GM12875 (cell line): ENCODE results near the gene LIAS.

Experiments used
- H3K4me3 ChIP-seq: one replicate; pipeline ENCODE4 v1.5.1; 2011; ENCODE audit warnings: low read depth, low read length, control low read depth
- TF ChIP-seq, protein P1 (sequence below): IDR thresholded peaks from 2 replicates; pipeline ENCODE4 v1.5.1; 2011; ENCODE audit warnings: low read depth, mild to moderate bottlenecking, control low read depth, inconsistent platforms, low read length, moderate library complexity, borderline replicate concordance; ENCODE audit not compliant: insufficient read depth

Gene LIAS

DNA sequence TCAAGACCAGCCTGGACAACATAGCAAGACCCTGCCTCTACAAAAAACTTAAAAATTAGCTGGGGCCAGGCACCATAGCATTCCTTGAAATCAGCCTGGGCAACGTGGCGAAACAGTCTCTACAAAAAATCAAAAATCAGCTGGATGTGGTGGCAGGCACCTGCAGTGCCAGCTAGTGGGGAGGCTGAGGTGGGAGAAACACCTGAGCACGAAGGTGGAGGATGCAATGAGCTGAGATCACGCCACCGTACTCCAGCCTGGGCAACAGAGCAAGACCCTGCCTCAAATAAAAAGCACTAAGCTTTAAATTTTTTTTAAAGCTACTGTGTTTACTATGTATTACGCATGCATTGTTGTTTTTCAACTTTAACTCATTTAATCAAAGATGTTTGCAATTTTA, 3.4 kb upstream of the LIAS start:
- TF ChIP-seq, protein P1, sequence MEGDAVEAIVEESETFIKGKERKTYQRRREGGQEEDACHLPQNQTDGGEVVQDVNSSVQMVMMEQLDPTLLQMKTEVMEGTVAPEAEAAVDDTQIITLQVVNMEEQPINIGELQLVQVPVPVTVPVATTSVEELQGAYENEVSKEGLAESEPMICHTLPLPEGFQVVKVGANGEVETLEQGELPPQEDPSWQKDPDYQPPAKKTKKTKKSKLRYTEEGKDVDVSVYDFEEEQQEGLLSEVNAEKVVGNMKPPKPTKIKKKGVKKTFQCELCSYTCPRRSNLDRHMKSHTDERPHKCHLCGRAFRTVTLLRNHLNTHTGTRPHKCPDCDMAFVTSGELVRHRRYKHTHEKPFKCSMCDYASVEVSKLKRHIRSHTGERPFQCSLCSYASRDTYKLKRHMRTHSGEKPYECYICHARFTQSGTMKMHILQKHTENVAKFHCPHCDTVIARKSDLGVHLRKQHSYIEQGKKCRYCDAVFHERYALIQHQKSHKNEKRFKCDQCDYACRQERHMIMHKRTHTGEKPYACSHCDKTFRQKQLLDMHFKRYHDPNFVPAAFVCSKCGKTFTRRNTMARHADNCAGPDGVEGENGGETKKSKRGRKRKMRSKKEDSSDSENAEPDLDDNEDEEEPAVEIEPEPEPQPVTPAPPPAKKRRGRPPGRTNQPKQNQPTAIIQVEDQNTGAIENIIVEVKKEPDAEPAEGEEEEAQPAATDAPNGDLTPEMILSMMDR = no peak

DNA sequence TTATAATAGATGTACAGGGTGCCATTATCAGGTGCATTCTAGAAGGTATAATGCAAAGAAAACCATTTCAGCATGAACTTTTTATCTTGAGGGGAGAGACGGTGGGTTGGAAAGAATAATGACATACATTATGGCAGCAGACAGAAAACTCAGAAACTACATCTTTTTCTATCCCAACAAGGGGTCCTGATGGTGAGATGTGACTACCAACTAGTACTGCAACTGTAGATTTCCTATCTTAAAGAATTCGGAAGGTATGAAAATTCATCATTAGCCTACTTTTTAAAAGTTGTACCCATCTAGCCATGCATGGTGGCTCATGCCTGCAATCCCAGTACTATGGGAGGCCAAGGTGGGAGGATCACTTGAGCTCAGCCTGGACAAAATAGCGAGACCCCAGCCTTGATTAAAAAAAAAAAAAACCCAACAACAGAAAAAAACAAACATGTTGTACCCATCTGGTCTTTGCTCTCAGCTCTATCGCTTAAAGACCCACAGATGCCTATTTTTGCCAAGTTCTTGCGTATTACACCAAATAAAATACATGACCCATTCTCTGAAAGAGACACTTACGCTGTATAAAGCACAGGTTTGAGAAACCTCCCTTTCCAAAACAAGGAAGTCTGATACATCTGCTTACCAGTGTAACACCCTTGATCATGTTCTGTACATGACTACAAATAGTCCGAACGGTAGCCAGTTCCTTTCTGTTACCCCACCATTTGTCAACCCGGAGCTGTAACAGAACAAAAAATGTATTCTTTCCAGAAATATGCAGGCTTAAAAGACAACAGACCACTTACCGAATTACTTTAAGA, 1.7 kb upstream of the LIAS start:
- TF ChIP-seq, protein P1 = no peak
- peak overlapping the region; percentile 91 for H3K4me3 ChIP-seq

More for the DNA sequence above, 3.4 kb upstream of the LIAS start:
- no peak overlapping the region for H3K4me3 ChIP-seq

DNA sequence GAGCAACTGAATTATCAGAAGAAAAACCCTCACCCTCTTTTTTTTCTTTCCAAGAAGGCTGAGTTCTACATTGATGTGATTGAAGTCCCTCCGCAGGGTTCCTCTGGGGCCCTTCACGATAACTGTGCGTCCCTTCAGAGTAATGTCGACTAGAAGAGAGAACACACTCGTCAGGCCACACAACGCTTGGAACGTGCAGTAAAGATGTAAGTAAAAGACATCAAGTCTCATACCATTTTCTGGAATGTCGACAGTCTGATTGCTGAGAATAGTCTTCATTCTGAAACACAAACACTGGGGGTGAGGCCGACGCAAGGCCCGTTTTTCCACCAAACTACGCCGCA, 723 bp upstream of the LIAS start:
- peak overlapping the region; percentile 91 for H3K4me3 ChIP-seq

DNA sequence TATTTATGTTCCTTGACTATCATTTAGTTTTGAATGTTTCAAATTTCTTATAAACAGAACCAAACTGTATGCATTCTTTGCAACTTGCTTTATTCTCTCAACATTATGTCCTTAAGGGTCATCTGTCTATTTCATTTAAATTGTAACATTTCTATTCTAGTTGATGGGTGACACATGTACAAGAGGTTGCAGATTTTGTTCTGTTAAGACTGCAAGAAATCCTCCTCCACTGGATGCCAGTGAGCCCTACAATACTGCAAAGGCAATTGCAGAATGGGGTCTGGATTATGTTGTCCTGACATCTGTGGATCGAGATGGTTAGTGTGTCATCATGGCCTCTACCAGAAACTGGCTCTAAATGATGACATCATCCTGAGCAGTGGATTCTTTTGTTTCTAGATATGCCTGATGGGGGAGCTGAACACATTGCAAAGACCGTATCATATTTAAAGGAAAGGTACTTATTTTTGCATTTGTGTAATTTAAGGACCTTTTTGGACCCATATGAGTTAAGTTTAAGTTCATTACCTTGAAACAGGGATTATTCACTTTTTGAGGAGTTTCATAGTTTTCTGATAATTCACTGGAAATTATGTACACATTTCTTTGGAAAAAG, 6.1 kb downstream of the LIAS start:
- no peak overlapping the region for H3K4me3 ChIP-seq
- TF ChIP-seq, protein P1 = no peak

DNA sequence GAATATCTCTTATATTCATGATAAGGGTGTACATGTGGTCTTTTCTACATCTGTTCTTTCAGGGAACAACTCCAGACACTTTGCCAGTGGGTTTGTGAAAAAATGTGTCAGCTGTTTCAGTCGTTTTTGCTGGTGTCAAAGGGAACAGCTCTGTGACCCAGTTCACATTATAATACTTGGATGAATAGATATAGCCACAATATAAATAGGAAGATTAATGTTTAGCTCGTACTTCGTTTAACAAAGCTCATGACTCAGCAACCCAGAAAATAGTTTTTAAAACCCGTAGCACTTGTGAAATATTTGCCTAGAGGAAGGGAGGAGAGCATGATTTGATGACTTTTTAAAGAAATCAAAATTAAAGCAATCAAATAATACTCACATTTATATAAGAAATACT, 7.9 kb downstream of the LIAS start:
- TF ChIP-seq, protein P1 = no peak
- H3K4me3 ChIP-seq = no peak overlapping the region

DNA sequence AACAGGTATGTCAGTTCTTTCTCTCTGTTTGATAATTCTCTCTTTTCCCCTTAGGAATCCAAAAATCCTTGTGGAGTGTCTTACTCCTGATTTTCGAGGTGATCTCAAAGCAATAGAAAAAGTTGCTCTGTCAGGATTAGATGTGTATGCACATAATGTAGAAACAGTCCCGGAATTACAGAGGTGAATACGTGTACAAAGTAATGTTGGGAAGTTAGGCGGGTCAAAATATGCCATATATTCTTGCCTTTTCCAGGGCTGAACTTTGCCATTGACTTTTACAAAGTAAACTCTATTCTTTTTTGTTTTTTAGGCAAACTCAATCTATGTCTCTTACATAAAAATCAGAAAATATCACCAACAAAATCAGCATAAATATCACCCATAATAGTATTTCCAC, 8.6 kb downstream of the LIAS start:
- TF ChIP-seq, protein P1 = no peak
- no peak overlapping the region for H3K4me3 ChIP-seq

DNA sequence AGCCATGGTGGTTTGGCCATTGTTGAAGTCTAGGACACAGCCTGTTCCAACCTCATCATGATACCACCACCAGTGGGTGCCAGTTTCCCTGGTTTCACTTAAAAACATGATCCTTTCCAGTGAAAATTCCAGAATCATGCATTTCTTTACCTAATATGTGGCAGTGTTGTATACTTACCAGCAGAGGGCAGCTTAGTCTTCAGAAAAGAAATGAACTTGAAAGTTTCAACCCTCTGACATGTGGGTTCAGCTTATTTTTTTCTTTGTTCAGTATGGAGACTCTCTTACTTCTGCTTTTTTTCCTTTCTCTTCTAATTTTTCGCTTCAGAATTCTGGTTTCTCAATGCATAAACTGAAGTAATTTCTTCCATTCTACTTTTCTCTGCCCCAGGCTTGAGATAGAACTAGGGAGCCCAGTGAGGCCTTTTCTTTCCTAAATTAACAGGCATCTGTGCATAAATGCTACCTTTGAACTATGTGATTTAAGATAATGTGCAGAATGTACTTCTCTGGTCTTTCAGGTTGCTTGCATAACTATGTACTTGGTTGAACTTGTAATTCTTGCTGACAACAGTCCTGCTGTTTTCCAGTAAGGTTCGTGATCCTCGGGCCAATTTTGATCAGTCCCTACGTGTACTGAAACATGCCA, 10.7 kb downstream of the LIAS start:
- TF ChIP-seq, protein P1 = peak; percentile 54; the same call in 1 of the 2 replicates
- H3K4me3 ChIP-seq = no peak overlapping the region
